Stimulated activated CD8-positive, alpha-beta memory T cell treated with anti-CD3 and anti-CD28 coated beads, Interleukin-7, amount 100 ng/mL, for 1 hour (primary cell): ENCODE results near the gene RIC8B.
"Not testable (repeated sequence)": the region's sequence is repeated elsewhere in the genome, so short reads cannot be mapped to it uniquely, and the experiment has no call there.

Source experiments
- DNase-seq, 2 donors: peaks; one replicate each; pipeline ENCODE4 v3.0.0-alpha.2; 2020; ENCODE audit warnings: low read depth in 2 of 2

The RIC8B gene

GRCh38 chr12:106774005-106774807, at the start of gene RIC8B:
RIC8B (plus strand) TSS chr12:106774682; CDS start chr12:106774746, 64 bp downstream.
- peak; percentile 53 to 63 for DNase-seq

- no peak for DNase-seq
Measured at GRCh38 chr12:106724934-106725333, 49.5 kb upstream of the RIC8B start.

- DNase-seq = not testable (repeated sequence)
Measured at GRCh38 chr12:106726603-106727202, 47.8 kb upstream of the RIC8B start.

GRCh38 chr12:106729611-106730010, 44.9 kb upstream of the RIC8B start:
- no peak for DNase-seq

- no peak for DNase-seq
Measured at GRCh38 chr12:106732890-106733289, 41.6 kb upstream of the RIC8B start.

GRCh38 chr12:106733660-106734059, 40.8 kb upstream of the RIC8B start:
- no peak for DNase-seq

GRCh38 chr12:106736051-106736957, 38.2 kb upstream of the RIC8B start:
- DNase-seq = no peak

GRCh38 chr12:106739318-106739717, 35.2 kb upstream of the RIC8B start:
- no peak for DNase-seq

GRCh38 chr12:106739815-106740530, 34.5 kb upstream of the RIC8B start:
- DNase-seq = no peak

- DNase-seq = no peak
Measured at GRCh38 chr12:106740818-106741217, 33.7 kb upstream of the RIC8B start.

- no peak for DNase-seq
Measured at GRCh38 chr12:106741247-106741646, 33.2 kb upstream of the RIC8B start.

GRCh38 chr12:106743270-106743988, 31.1 kb upstream of the RIC8B start:
- no peak for DNase-seq

- no peak for DNase-seq
Measured at GRCh38 chr12:106744600-106744999, 29.9 kb upstream of the RIC8B start.

- DNase-seq = no peak
Measured at GRCh38 chr12:106745181-106745745, 29.2 kb upstream of the RIC8B start.

- no peak for DNase-seq
Measured at GRCh38 chr12:106747973-106748436, 26.5 kb upstream of the RIC8B start.

GRCh38 chr12:106750524-106750923, 24.0 kb upstream of the RIC8B start:
- DNase-seq = no peak

- DNase-seq = peak in 1 of 2 donors; percentile 26
Measured at GRCh38 chr12:106753526-106753925, 21.0 kb upstream of the RIC8B start.

- no peak for DNase-seq
Measured at GRCh38 chr12:106754331-106754730, 20.2 kb upstream of the RIC8B start.

GRCh38 chr12:106757623-106758348, 16.7 kb upstream of the RIC8B start:
- DNase-seq = no peak
